NK-92 (cell line): Measurements from ENCODE around the gene ADGRG6.

Experiments
- DNase-seq: peaks from one replicate; lab custom pipeline; 2025; ENCODE audit not compliant: unreplicated experiment; lab: John Stamatoyannopoulos, UW

ADGRG6 gene

DNA sequence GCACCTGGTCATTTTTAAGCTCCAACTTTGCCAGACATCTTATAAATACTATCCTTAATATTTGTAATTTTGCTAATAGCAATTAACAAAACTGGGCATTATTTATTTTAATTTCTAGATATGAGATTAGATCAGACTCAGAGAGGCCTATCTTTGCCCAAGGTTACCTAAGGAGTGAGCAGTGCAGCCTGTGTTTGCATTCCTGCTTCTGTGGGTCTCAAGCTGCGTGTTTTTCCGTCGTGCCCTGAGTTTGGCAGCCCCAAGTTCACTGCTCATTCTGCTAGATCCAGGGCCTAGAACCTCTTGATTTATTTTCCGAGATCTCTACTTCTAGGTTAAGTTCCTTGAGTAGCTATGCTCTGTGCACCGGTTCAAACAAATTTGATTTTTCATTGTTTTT, 11.0 kb upstream of the ADGRG6 start:
- no peak for DNase-seq

DNA sequence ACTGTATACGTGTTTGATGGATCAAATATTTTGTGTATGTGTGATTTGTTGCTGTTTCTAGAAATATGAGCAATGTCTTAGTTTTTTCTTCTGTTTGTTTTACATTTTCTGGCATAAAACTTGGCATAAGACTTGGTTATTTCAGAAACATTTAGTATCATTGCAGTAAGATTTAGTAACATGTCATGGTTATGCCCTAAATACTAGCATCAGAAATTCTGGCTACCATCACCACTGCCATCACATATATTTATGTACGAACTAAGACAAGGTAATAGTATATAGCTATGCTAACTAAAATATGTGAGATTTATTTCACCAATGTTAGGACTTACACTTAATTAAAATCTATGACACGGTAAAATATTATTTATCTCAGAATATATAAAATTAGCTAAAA, 10.3 kb upstream of the ADGRG6 start:
- no peak for DNase-seq

DNA sequence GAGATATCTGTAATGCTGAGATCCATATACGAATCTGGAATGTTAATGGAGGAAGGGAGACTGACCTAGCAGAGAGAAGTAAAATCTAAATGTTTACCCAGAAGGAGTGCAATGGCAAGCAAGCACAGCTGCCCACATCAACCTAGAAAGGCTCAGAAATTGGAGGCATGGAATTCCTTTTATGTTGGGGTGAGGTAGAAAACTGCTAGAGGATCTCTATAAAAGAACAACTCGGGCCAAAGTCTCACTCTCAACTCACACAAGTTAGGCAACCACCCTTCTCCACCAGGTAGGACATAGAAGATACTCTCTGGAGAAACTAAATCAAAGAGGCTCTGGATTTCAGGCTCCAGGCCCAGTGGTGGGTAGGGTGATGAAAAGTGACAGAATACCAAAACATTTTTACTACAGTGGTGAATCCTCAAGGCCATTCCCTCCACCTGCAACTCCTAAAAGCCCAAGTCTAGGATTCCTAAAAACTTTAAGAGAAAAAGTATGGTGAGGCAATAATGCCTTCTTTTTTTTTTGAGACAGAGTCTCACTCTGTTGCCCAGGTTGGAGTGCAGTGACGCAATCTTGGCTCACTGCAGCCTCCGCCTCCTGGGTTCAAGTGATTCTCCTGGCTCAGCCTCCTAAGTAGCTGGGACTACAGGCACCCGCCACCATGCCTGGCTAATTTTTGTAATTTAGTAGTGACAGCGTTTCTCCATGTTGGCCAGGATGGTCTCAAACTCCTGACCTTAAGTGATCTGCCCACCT, 9.5 kb upstream of the ADGRG6 start:
- DNase-seq, result no peak

DNA sequence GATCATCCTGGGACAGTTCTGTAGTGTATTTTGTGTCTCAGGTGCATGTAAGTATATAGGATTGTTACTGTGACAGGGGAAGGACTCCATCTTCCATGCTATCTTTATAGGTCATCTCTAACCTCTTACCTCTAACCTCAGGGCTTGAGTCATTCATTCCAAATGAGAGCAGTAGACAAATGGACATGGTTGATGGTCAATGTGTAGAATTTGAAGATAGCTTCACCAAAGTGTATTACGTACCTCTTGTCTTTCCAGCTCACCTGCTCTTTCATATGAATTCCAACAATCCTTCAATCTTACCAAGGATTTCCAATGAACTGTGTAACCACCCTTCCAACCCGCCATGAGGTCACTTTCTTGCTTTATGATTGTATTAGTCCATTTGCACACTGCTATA, 8.7 kb upstream of the ADGRG6 start:
- no peak for DNase-seq

DNA sequence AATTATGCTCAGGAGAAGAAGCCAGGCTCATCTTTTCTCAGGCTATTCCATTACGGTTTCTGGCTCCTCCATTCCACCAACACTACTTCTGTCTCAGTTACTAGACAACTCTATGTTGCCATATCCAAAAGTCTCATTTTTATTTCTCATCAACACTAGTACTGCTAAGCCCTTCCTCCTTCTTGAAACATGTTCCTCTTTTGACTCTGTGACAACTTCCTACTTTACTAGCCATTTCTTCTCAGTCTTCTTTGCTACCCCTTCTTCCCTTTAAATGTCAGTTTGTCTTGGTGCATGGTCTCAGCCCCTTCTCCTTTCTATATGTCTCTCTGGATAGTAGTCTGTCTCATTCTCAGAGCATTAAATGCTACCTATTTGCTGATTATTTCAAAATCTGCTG, 7.1 kb upstream of the ADGRG6 start:
- no peak for DNase-seq

DNA sequence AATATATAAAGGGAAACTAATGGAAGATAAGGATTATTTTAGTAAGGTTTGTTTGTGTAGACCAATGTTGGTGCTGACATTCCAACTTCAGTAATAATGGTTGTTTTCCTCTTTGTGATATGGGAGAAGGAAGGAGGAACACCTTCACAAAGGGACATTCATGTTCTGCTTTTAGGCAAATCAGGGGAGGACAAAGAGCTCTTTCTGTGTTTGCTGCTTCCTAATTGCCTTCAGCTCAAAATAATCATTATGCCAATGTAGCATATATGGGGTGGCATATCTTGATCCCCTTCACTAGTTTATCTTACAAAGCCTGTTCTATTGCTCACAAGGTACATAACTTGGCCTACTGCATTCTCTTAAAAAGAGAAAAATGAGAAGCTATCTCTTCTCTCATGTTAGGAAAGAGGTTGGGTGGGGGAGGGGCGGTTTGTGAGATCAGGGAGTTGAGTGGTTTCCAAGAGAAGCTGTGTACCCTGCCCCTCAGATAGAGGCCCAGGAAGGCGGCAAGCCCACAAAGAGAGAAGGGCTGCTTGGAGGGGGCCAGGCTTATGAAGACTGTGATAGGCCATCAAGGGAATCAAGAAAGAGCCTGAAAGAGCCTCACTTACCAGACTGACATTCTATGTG, 4.7 kb upstream of the ADGRG6 start:
- DNase-seq, result no peak

DNA sequence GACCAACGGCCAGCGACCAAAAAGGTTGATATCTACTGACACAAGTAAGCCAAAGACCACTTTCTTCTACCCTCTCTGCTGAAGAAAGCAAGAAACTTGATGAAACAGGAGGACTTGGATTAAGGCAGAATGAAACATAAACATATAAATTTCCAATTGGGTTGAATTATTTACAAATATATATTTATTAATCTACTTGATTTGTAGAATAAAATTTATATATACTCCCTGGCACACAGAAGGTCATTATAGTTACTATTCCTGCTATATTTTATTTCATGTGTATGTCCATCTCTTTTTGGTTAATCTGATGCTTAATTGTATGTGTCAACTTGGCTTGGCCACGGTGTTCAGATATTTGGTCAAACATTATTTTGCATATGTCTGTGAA, 4.2 kb upstream of the ADGRG6 start:
- DNase-seq, result no peak

DNA sequence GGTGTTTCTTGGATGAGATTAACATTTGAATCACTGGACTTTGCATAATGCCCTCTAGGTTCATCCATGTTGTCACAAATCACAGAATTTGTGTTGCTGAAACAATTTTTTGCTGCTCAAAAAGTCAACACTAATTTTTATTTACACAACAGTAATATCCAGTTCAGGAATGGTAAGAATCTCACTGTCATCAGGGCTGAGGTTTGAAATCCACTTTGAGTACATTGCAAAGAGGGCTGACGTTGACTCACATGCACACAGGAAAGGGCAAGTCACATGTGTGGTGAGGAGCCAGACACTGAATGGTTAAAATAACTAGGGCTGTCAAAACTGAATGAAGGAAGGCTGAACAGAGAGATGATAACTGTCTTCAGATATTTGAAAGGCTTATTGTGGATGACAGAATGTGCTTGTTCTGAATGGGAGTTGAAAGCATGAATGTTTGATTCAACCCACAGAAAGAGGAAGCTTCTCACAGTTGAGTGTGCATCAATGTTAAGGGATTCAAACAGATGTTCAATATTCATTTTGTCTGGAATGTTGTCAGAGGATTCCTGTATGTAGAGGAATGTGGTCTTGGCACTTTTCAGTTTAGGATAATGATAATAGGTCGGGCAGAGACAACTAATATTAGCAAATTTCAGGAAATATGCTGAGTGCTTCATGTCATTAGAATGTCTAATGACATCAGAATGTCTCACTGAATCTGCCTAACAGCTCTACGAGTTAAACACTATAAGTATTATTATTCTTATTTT, 3.6 kb upstream of the ADGRG6 start:
- DNase-seq, result no peak

DNA sequence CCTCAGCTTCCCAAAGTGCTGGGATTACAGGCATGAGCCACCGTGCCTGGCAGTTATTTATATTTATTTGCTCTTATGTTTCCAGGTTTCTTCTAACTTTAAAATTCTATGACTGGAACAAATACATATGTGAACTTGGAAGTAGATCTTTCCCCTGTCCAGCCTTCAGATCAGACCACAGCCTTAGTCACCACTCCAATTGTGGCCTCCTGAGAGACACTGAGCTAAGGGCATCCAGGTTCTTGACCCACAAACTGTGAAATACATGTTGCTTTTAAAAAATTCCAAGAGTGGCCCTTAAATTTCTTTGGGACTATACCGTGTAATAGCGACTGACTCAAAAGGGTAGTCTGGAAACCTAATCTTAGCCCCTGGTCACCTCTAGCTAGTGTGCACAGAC, 1.5 kb upstream of the ADGRG6 start:
- no peak for DNase-seq

DNA sequence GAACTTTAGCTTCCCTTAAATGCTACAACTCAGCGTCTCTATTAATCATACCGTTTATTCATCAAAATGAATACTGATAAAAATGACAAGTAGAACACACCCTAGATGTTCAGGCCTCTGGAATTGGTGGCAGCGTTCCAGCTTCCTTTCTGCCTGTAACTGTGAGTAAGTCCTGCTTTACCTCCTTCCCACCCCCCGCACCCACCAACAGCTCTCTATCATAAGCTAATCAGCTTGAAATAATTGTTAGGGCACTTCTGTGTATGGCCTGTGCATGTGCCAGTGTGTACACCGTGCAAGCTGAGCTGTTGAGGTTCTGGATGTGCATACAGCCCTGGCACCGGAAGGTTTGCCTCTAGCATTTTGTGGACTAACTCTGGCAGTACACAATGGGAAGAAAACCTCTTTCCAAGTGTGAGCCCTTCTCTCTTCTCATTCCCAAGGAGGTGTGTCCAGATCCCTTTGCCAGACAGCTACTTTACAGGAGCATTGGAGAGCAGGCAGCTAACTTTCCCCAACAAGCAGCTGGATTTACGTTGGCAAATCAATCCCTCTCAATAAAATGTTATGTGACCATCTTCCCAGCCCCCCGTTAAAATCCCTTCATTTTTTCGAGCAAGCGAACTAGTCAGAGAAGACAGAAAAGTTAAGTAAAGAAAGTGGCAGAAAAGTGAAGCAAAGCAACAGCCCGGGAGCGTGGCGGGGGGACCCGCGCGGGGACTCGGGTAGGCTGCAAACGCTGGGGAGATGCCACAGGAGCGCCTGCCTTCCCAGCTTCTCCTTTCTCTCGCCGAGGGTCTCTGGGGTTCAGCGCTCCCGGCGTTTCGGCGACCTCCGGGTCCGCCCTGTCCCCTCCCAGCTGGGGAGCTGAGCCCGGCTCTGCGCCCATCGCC, 803 bp upstream of the ADGRG6 start:
- no peak for DNase-seq

DNA sequence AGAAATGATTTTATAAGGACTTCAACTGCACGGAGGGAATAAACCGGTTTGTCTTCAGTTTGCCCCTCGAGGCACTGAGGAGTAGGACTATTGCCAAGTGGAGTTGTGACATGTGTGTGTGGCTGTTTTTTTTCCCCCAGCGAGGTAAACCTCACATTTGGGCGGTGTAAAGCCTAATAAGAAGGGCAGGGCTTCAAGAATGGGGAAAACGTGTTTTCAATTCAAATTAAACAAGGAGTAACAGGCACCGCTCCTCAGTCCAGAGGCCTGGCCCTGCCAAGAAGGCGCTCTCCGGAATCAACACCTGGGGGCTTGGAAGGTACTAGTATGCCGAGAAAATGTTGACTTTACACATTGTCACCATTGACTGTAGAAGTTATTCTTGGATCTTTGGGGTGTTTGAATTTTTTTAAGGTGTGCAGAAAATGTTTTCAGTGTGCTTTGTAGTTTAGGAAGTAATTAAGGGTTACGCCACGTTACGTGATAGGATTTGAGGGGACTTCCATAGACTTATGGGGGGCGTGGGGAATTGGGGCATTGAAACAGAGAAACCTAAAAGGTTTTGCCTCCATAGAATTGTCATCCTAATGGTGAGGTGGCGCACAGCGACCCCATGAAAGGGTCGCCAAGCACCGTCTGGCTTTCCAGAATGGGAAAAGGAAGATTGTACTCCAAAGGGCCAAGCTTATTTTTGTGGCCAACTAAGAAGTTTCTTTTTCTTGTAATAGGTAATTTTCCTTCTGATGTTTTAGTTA, 791 bp downstream of the ADGRG6 start:
- DNase-seq, result no peak

DNA sequence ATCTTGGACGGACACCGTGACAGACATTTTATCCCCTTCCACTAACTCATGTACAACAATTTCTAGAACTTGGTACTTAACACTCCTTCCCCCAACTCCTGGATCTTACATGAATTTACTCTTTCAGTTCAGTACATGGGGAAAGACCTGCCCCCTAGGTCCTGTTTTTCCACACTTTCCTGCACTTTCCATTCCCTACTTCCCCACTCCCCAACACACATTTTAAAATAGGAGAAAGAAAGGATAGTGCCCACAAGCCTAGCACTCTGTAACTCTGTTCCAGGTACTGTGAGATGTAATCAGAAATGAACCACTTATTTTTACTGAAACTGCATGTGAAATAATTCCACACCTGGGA, 1.3 kb downstream of the ADGRG6 start:
- DNase-seq, result no peak

DNA sequence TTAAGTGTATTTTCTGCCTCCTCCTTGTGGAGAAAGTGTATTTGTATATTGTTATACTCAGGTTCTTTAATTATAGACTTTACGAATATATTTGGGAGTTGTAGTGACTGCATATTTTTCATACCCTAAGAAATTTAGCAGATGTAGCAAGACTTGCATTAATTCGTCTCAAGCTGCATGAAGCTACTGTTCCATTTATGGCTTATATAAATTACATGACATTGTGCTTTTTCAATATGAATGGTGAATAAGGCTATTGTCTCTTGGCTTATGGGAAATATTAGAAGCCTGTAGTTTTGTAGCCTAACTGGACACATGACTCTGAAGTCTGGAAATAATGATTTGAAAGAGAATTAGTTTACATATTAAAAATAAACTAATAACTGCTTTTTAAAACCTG, 2.4 kb downstream of the ADGRG6 start:
- DNase-seq, result no peak

DNA sequence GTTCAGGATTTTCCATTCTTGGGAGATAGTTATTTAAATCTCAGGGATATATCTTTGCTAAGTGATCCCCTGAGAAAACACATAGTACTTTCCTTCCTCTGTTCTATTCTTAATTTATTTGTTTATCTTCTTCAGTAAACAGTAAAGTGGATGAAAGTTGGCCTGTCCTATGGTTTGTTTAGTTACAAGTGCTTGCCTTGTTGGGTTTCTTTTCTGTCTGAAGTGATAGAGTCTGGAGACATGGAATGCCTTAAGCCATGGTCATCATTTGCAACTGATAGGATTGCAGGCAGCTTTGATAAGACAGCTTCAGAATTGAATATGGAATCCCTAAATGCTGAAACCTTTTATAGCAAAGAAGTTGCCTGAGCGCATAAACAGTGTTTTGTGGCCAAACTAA, 4.9 kb downstream of the ADGRG6 start:
- DNase-seq, result no peak

DNA sequence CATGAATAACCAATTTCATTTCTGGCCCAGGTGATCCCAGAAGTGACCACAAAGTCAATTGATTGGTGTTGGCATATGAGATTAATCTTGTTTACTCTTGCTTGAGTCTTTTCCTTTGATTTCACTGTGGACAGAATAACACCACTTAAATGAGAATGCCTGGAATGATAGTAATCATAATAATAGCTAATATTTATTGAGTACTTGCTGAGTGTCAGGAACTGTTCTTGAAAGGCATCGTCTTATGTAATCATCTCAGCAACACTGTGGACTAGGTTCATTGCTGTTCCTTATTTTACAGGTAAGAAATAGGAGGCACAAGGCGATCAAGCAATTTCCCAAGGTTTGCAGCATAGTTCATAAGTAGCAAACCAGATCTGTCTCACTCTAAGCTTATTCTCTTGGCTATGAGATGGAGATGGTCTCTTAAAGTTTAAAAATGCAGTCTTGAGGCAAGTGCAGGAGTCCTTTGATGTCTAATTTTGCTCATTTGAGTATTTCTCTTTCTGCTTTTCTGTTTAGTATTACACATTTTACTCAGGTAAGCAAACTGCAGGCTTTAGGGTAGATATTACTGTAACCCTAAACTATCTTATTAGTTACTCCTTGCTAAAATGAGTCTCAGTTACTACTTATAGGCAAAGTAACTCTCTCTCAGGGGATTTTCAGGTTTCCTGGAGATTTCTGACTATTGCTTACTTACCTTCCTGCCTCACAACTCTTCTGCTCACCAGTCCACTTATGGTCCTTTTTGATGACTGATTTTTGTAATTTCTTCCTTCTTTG, 6.3 kb downstream of the ADGRG6 start:
- no peak for DNase-seq

DNA sequence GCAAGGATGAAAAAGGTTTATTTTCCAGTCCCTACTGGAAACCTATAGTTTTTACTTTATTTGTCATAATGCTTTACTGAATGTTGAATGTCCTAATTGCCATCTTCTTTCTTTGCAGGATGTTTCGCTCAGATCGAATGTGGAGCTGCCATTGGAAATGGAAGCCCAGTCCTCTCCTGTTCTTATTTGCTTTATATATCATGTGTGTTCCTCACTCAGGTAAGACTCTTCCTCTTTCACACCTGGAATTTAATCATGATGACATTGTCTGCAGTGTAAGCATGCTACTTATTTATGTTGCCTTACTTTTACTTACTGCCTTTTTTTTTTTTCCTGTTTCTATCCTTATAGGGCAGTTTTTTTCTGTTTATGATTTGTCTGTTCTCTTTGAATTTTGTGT, 7.6 kb downstream of the ADGRG6 start:
- DNase-seq, result no peak

DNA sequence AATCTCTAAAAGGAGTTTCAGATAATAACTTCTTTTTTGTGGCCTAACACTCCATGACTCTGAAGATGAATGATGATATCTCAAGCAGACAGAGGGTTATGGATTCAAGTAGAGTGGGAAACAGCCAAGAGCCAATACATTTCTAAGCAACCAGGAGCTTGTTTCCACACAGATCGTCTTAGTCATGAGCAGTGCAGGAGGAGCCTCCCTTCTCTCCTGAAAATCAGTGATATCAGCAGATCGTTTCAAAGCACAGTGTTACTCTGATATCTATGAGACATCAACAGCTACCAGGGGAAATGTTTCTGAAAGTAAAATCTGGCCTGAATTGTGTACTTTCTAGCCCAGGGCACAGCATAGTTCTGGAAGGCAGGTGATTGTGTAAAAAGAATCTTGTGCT, 11.5 kb downstream of the ADGRG6 start:
- DNase-seq, result no peak

DNA sequence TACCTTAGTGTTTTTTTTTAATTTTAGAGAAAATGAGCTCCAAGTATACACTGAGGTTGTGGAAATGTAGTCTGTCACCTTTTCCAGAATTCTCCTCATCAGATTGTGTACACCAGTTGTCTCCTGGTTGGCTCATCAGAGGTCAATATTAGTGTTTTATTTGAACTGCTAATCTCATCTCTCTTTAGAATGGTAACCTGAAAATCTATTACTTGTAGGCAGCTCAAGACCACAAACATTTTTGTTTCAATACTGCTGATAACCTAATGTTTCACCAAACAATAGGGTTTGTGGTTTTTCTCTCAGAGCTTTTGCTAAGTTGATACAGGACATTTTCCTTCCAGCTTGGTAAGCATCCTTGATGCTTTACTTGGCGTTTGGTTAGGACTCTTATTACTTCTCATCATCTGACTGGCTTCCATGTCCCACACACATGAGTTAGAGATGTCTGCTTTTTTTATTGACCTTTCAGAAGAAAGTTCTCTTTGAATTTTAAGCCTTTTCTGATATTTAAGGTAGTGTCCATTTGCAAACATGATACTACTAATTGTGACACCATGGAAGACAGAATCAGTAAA, 15.1 kb downstream of the ADGRG6 start:
- DNase-seq, result no peak

DNA sequence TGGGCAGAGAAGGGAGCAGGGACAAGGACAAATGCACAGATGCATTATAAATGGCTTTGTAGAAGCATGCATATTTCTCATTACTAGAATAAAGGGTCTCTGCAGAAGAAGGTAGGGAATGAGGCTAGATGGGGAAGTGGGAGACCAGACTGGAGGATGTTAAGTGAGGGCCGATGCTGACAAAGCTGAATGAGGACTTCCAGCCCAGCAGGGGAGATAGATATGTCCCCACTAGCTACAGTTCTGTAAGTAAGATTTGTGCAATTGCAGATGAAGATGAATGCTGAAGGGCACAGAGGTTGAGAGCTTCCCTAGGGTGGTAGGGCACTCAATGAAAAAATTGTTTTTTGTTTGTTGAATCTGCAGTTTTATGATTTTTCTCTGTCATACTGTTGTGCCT, 16.9 kb downstream of the ADGRG6 start:
- no peak for DNase-seq

DNA sequence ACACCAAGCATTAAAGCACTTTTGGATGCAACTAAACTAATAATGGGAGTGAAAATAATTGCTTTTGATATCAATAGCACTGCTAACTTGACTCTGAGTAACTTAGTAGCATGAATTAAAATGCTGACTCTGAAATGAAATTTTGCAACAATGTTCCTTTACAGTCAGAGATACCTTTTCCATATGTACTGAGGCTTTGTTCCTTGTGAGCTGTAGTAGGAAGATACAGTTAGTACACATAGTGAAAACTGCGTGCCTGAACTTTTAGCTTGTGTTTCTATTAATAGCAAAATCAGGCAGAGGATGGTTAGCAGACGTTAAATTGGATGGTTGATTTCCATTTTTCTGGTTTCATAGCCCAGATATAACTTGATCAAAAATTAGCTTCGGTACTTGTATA, 18.6 kb downstream of the ADGRG6 start:
- no peak for DNase-seq
